ENCODE measurements around the gene SP6. TPM values are rescaled to one million over a fixed set of nuclear protein-coding genes. Genes with fewer than 3 reads are reported as not detected.

The SP6 gene
- 0.02 TPM in 1 of 2 replicates, not detected in the other for total RNA-seq (2014; rRNA removed; shearing (Covaris generic))
- not detected in 2 replicates for polyA plus RNA-seq (2014; cell fraction: nucleus; rRNA removed)

GRCh38 chr17:47850692-47851573, at the start of gene SP6:
TSS of gene SP6 (minus strand) at chr17:47851163. CDS start at chr17:47848429, 2,734 bp downstream.
- peak; percentile 53 for DNase-seq (ENCODE audit: extremely low read depth, low read depth)

- DNase-seq (ENCODE audit: extremely low read depth, low read depth), result no peak
Measured at GRCh38 chr17:47899643-47900042, 48.7 kb upstream of the SP6 start.

GRCh38 chr17:47898241-47898640, 47.3 kb upstream of the SP6 start:
- no peak for DNase-seq (ENCODE audit: extremely low read depth, low read depth)

- DNase-seq (ENCODE audit: extremely low read depth, low read depth), result no peak
Measured at GRCh38 chr17:47897561-47897960, 46.6 kb upstream of the SP6 start.

- no peak for DNase-seq (ENCODE audit: extremely low read depth, low read depth)
Measured at GRCh38 chr17:47896672-47897490, 45.9 kb upstream of the SP6 start.

GRCh38 chr17:47895856-47896671, 45.1 kb upstream of the SP6 start, which contains the start of gene SP2:
TSS of gene SP2 (plus strand) at chr17:47896236. CDS start at chr17:47896287, 51 bp downstream.
- peak; percentile 100 for DNase-seq (ENCODE audit: extremely low read depth, low read depth)

GRCh38 chr17:47895347-47895855, 44.4 kb upstream of the SP6 start:
- DNase-seq (ENCODE audit: extremely low read depth, low read depth), result no peak

GRCh38 chr17:47894498-47895346, 43.8 kb upstream of the SP6 start:
- no peak for DNase-seq (ENCODE audit: extremely low read depth, low read depth)

- no peak for DNase-seq (ENCODE audit: extremely low read depth, low read depth)
Measured at GRCh38 chr17:47891545-47892088, 40.7 kb upstream of the SP6 start.

GRCh38 chr17:47889734-47890529, 39.0 kb upstream of the SP6 start:
- peak; percentile 80 for DNase-seq (ENCODE audit: extremely low read depth, low read depth)

GRCh38 chr17:47888293-47888692, 37.3 kb upstream of the SP6 start:
- DNase-seq (ENCODE audit: extremely low read depth, low read depth), result no peak

GRCh38 chr17:47884905-47885730, 34.2 kb upstream of the SP6 start:
- DNase-seq (ENCODE audit: extremely low read depth, low read depth), result no peak

GRCh38 chr17:47884427-47884740, 33.4 kb upstream of the SP6 start:
- DNase-seq (ENCODE audit: extremely low read depth, low read depth), result no peak

- no peak for DNase-seq (ENCODE audit: extremely low read depth, low read depth)
Measured at GRCh38 chr17:47883589-47884426, 32.8 kb upstream of the SP6 start.

GRCh38 chr17:47882695-47883588, 32.0 kb upstream of the SP6 start:
- DNase-seq (ENCODE audit: extremely low read depth, low read depth), result no peak

- no peak for DNase-seq (ENCODE audit: extremely low read depth, low read depth)
Measured at GRCh38 chr17:47882247-47882646, 31.3 kb upstream of the SP6 start.

Data from NCI-H460 (cell line).